ENCODE measurements around the gene BAX. TPM values are rescaled to one million over a fixed set of nuclear protein-coding genes. Genes with fewer than 3 reads are reported as not detected.

Gene BAX
- total RNA-seq, 1 donor from 2014 or later: 161 TPM

- H3K4me3 Mint-ChIP-seq: peak overlapping the region; percentile 92
- H3K27ac Mint-ChIP-seq: peak overlapping the region; percentile 93
- no peaks in the 10 kb centered on the region for H3K9me3 Mint-ChIP-seq
- H3K4me1 Mint-ChIP-seq (ENCODE audit: unreplicated experiment): peaks cover 16% of the 10 kb centered on the region
- H3K27me3 Mint-ChIP-seq: no peaks in the 10 kb centered on the region
- no peak for TF ChIP-seq CTCF (conservative IDR thresholded peaks at IDR 0.05)
- H3K36me3 Mint-ChIP-seq: peaks cover 11% of the 10 kb centered on the region
- DNase-seq (ENCODE audit: extremely low spot score, unreplicated experiment): no peak
These were observed 583 bp upstream of the BAX start for GRCh38 chr19:48953990-48954594.

- Mint-ChIP-seq H3K4me3 (peak overlapping the region; percentile 90), H3K4me1 (ENCODE audit: unreplicated experiment) (peaks cover 16% of the 10 kb centered on the region), H3K27me3 (no peaks in the 10 kb centered on the region), H3K9me3 (no peaks in the 10 kb centered on the region), H3K36me3 (peaks cover 11% of the 10 kb centered on the region), H3K27ac (peak overlapping the region; percentile 62)
- no peak for TF ChIP-seq CTCF (conservative IDR thresholded peaks at IDR 0.05)
- DNase-seq (ENCODE audit: extremely low spot score, unreplicated experiment): no peak
These were observed 758 bp downstream of the BAX start for GRCh38 chr19:48955308-48955958.

GRCh38 chr19:48958006-48958405 is 3.3 kb downstream of the BAX start:
- Mint-ChIP-seq H3K4me3 (peak overlapping the region; percentile 49), H3K27me3 (no peaks in the 10 kb centered on the region), H3K36me3 (peaks cover 17% of the 10 kb centered on the region), H3K27ac (no peak overlapping the region), H3K9me3 (no peaks in the 10 kb centered on the region), H3K4me1 (ENCODE audit: unreplicated experiment) (peaks cover 28% of the 10 kb centered on the region)
- no peak for DNase-seq (ENCODE audit: extremely low spot score, unreplicated experiment)
- TF ChIP-seq CTCF (conservative IDR thresholded peaks at IDR 0.05): no peak

GRCh38 chr19:48959341-48960239 is 4.9 kb downstream of the BAX start:
- DNase-seq (ENCODE audit: extremely low spot score, unreplicated experiment): no peak
- no peak overlapping the region for H3K4me3 Mint-ChIP-seq
- no peaks in the 10 kb centered on the region for H3K27me3 Mint-ChIP-seq
- no peaks in the 10 kb centered on the region for H3K9me3 Mint-ChIP-seq
- peaks cover 17% of the 10 kb centered on the region for H3K36me3 Mint-ChIP-seq
- H3K4me1 Mint-ChIP-seq (ENCODE audit: unreplicated experiment): peaks cover 38% of the 10 kb centered on the region
- no peak for TF ChIP-seq CTCF (conservative IDR thresholded peaks at IDR 0.05)
- H3K27ac Mint-ChIP-seq: no peak overlapping the region

- Mint-ChIP-seq H3K36me3 (peaks cover 22% of the 10 kb centered on the region), H3K4me3 (peak overlapping the region; percentile 36), H3K4me1 (ENCODE audit: unreplicated experiment) (peaks cover 34% of the 10 kb centered on the region), H3K9me3 (no peaks in the 10 kb centered on the region), H3K27me3 (peaks cover 3% of the 10 kb centered on the region), H3K27ac (peak overlapping the region; percentile 64)
- no peak for DNase-seq (ENCODE audit: extremely low spot score, unreplicated experiment)
- TF ChIP-seq CTCF (conservative IDR thresholded peaks at IDR 0.05): no peak
These were observed 6.5 kb downstream of the BAX start for GRCh38 chr19:48961051-48961649.
